H1 (cell line): ENCODE results near the gene METRNL. TPM values are rescaled to one million over a fixed set of nuclear protein-coding genes. Genes with fewer than 3 reads are reported as not detected.

ENCODE experiments used
- ASH2L ChIP-seq: fragments of 200-600, 300-600 bp; sonication (generic); IDR thresholded peaks from one replicate; pipeline ENCODE4 v1.7.1; 2017; ENCODE audit warnings: low read length
- EGR1 ChIP-seq: IDR thresholded peaks from 2 replicates; pipeline ENCODE4 v1.6.1; 2011; ENCODE audit warnings: low read depth, low read length, borderline replicate concordance
- KDM4A ChIP-seq: IDR thresholded peaks from one replicate; pipeline ENCODE4 v1.7.1; 2012; ENCODE audit warnings: low read depth, mild to moderate bottlenecking, moderate library complexity, low read length, inconsistent platforms; ENCODE audit not compliant: severe bottlenecking
- polyA plus RNA-seq, 7 experiments: library from polyadenylated mRNA; depleted of rRNA in 3 of 7; stranded (reverse) in 5 of 7; unstranded in 2 of 7; fragments of >200 nt in 5 of 7; fragments of 200-250 nt in 2 of 7; gene quantifications; 1 replicate in 5 of 7; 2 replicates in 1 of 7; 4 replicates in 1 of 7; pipeline versions ENCODE4 v1.2.1 to v1.2.3, GENCODE V29; 2011 to 2013; ENCODE audit warnings: missing spikeins in 2 of 7, mixed read lengths in 2 of 7
- total RNA-seq: library from RNA; stranded (reverse); fragmentation: NEBNext Ultra II Directional; extraction: Animal tissue kit (Norgen Biotek cat#: 25700); gene quantifications from 2 replicates; pipeline ENCODE4 v1.2.1, GENCODE V29; 2021

The METRNL gene
- total and polyA plus RNA-seq, 2 of the 8 experiments (the other 6 are each of a cell fraction or from before 2014, with no cell fraction given), result 13.9 to 14.2 TPM

- TF ChIP-seq KDM4A, result no peak
- TF ChIP-seq EGR1, result no peak
- no peak for TF ChIP-seq ASH2L
Observed at GRCh38 chr17:83090444-83091256, 11.2 kb downstream of the METRNL start (continued).
